GM18951 (cell line): Measurements from ENCODE around the gene FSD2.

Source experiments
- POLR2A ChIP-seq: IDR thresholded peaks from 4 replicates; pipeline ENCODE4 v1.6.1; 2011; ENCODE audit warnings: mild to moderate bottlenecking; ENCODE audit not compliant: insufficient read length, insufficient read depth; ENCODE audit errors: extremely low read depth
- in situ Hi-C: fragments of 300-500 bp; cut with MboI; formaldehyde crosslinking; loops from one replicate; pipeline ENCODE4 v1.12.0; 2022; ENCODE audit warnings: low sequenced_read_pairs, mixed read lengths, inconsistent platforms; ENCODE audit not compliant: unreplicated experiment

FSD2 gene, protein sequence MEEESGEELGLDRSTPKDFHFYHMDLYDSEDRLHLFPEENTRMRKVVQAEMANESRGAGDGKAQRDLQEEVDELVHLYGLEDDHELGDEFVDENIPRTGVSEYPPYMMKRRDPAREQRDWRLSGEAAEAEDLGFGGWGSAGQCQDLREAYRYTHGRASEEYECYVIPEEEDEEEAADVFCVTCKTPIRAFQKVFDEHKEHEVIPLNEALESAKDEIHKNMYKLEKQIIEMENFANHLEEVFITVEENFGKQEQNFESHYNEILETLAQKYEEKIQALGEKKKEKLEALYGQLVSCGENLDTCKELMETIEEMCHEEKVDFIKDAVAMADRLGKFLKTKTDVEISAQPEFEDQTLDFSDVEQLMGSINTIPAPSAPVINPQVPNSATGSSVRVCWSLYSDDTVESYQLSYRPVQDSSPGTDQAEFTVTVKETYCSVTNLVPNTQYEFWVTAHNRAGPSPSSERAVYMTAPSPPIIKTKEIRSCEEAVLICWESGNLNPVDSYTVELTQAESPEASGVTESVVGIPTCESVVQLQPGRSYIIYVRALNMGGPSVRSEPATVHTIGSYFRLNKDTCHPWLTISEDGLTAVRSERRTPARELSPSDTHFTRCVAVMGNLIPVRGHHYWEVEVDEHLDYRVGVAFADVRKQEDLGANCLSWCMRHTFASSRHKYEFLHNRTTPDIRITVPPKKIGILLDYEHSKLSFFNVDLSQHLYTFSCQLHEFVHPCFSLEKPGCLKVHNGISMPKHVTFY

DNA sequence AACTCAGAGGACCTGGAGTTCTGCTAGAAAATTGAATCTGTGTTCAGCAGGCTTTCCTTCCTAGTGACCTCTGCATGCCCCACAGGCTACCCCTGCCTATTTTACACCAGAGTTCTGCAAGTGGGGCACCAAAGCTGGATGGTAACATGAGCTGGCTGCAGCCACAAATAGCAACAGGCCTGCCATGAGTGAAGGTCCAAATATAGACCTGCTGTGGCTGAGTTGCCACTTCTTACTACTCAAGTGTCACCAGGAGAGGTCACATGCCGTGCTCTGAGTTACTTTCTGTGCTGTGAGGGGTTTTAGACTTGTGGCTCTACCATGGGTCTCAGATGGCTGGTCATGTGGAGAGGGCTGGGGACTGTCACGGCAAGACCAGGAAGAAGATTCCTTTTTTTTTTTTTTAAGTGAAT is at the start of gene FSD2:
FSD2 (minus strand) TSS at position 76 of the 413 bp plus-strand sequence. CDS start 18,679 bp downstream, outside the sequence.
- TF ChIP-seq POLR2A, result no peak
- in situ Hi-C loops, result no loop called here

DNA sequence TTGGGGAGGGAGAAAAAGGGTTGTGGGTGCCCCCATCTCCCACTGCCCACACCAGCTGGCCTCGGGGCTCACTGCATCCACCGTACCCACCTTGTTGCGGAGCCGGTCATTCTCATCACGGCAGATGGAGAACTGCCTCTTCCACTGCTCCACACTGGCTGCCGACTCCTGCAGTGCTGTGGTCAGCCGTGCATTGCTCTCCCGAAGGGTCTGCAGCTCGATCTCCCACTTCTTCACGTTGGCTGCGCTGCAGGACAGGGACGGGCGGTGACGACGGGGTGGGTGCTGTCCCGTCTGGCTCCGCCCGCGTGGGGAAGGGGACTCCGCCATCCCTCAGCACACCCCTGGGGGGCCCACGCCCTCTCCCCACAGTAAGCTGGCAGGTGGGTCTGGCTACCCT is 48.7 kb upstream of the FSD2 start:
- no peak for TF ChIP-seq POLR2A
- in situ Hi-C loops, result no loop called here

DNA sequence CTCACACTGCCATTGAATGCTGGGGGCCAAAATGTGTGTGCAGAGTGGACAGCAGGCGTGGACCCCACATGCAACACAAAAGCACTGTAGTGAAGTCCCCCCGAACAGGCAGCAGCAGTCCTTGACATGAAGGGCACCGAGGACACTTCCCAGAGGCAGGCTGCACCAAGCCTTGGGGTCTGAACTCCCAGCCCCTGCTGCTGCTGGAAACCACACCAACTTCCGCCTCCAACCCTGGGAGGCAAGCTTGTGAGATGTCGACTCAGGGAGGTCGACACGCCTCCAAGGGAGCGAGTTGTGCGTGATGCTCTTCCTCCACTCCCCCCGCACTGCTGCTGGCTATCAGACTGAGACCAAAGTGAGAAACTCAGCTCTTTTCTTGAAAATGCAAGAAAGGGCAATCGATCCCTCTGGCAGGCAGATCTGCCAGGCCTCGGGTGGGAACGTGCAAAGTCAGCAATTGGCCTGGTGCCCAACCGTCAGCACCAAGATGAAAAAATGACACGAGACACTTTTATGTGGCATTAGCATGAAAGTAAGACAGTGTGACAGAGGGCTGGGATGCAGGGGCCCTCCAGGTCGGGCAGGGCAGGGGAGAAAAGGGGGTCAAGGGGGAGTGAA is 47.2 kb upstream of the FSD2 start:
- in situ Hi-C loops, result no loop called here
- no peak for TF ChIP-seq POLR2A

DNA sequence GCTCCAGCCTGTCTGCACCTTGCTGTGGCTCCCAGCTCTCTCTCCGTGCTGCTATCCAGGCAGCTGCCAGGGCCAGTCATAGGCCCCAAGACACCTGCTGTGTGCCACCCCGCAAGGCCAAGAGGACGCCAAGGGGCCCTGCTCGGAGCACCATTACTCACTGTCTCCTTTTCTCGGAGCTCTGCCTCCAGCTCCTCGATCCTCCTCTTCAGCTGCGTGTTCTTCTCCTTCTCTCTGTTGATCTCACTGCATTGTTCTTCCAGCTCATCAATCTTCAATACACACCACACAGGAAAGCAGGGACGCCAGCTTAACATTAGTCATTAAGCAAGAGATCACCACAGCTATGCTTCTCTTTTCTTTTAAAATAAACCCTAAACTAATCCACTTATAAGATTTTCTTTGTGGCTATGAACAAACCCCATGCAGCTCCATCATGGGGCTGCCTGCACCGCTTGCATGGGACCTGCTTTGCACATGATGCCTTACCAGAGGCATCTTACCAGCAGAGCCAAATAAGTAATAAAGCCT is 46.2 kb upstream of the FSD2 start:
- TF ChIP-seq POLR2A, result no peak
- in situ Hi-C loops, result no loop called here

DNA sequence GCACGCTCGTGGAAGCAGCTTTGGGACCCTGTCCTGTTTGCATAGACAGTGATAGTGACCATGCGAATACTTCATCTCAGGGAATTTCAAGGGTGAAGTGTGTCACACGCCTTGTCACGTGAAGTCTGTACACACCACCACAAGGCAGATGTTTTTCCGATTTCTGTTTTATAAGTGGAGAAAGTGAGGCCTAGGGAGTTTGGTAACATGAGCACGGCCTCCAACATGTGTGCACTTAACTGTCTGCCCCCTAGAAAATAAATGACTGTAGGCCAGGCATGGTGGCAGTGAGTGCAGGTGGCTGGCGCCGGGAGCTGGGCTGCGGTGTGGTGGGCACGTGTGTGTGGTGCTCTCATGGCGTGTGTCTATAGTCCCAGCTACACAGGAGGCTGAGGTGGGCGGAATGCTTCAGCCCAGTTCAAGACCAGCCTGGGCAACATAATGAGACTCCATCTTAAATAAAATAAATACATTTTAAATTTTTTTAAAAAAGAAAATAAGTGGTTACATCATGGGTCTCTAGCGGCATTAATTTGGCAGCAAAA is 45.5 kb upstream of the FSD2 start:
- in situ Hi-C loops, result no loop called here
- TF ChIP-seq POLR2A, result no peak

DNA sequence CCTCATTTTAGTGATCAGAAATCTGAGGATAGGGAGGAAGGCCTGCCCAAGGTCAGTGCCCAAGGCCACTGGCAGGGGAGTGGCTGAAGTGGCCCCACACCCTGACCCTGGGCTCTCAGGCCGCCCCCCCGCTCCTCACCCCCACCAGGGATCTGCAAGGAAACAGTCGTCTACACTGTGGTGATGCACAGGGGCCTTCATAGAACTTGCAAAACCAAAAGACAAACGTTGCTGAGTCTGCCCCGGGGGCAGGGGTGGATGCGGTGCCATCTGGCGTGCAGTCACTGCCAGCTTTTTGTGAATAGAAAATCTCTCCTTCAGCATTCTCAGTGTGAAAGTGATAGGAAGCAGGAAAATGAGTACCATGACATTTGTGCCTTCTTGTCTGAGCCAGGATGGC is 44.9 kb upstream of the FSD2 start:
- TF ChIP-seq POLR2A, result no peak
- in situ Hi-C loops, result no loop called here

DNA sequence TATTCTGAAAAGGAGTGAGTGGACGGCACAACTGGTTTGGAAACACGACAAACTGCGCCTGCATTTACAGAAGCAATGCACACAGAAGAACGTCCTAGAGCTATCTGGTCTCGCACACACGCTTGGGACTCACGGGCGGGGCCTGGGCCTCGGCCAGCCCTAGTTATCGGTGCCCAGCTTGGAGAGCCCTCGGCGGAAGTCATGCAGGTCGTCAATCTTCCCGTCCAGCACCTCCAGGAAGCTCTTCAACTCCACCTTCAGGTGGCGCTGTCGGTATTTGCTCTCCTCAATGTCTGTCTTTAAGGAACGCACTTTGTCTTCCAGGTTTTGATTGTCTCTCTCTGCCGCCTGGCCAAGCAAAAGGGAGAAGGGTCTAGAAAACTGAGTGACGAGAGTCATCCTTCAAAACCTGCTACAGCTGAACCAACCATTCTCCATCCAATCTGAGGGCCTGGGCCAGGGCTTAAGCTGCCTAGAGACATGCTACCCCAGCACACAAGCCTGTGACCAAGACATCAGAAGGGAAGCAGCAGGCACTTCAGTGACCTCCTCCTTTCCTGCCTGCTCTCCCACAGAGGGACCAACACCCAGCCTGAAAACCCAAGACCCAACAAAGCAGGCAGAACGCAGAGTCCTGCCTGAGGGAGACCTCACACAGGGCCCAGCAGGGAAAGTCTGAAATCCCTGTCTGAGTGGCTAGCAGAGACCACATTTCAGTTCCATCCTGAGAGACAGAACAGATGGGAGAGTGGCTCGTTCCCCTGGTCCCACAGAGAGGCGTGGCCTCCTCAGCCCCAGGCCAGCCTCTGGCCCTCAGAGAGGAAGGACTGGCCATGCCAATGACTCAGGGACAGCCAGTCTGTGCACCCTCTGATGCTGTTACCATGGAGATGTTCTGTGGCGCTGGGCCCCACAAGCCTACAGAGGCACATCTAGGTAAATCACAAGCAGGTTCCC is 44.0 kb upstream of the FSD2 start:
- in situ Hi-C loops, result no loop called here
- TF ChIP-seq POLR2A, result no peak

DNA sequence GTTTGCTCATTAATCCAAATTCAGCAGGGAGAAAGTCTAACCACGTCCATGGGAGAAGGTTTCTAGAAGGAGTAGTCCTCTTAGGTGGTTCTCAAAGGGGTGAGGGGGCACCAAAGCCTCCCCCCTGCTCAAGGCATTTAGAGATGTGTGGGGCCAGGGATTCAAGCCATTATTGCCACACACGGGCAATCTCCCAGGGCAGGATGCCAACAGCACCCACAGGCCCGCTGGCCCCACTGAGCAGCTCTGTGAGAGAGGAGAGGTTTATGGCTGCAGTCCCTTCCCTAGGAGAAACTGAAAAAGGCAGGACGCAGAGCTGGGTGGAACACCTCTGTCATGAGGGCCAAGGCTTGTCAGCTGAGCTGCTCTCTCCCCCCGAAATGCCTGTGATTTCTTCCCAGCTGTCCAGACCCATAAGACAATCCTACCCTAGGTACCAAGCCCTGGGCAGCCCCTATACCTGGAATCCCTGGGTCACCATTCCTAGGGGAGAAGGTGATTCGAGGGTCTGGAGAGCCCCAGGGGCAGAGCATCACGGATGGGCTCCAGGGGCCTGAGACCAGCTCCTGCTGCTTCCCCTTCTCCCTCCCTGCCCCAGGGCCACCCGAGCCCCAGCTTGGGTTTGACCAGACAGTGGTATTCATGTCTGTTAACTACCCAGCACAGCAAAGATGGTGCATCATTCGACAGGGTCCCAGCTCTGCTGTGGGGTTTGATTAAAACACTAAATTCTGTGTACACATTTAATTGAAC is 42.5 kb upstream of the FSD2 start:
- TF ChIP-seq POLR2A, result no peak
- in situ Hi-C loops, result no loop called here

DNA sequence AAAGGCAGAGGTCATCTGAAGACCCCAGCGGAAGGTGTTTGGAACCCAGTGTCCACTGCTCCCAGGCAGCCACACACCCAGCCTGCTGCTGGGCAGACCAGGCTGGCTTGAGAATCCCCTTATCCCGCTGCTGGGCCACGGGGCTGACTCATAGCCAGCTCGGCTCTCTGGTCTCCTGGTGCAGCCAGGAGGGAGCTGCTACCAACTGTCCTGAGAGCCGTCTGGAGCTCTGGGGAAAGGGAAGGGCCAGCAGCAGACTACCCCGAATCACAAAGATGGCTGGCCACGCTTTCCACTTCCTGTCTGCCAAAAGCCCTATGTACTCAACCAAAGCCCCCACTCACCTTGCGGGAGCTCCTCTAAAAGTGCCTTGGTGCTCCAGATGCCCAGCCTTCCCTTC is 41.8 kb upstream of the FSD2 start:
- in situ Hi-C loops, result no loop called here
- no peak for TF ChIP-seq POLR2A

DNA sequence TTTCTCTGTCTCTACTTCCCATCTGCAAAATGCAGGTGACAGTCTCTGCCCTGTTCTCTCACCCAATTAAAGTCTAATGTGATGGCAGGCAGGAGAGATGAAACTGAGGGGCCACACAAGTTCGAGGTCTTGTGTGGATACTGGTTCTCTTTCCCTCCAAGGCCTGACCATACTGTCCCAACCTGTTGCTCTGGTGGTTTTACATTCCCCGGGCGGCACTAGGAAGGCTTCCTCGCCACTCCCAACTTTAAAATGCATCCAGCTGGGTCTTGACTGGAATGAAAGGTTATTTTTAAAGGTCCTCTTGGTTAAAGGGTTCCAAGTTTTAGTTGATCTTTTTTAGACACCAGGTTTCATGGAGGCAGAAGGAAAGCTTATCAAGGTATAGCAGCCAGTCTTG is 40.8 kb upstream of the FSD2 start:
- in situ Hi-C loops, result no loop called here
- no peak for TF ChIP-seq POLR2A

DNA sequence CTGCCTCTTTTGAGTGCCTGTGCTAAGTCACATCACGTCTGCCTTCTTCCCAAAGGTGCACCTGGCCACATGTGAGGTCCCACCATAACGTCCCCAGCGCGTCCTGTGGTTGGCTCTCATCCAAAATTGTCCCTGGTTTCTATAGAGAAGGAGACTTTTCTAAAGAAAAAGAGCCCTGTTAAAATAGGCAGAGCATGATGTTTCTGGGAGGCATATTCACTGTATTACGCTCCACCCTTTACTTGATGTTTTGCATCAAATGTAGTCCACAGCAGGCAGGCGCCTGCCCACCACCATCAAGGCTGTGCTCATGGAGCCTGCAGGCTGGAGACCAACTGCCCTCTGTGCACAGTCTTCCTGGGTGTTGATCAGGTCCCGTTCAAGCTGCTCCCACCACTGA is 39.8 kb upstream of the FSD2 start:
- in situ Hi-C loops, result no loop called here

More for the DNA sequence above, 39.8 kb upstream of the FSD2 start:
- TF ChIP-seq POLR2A, result no peak
